A673 (cell line): ENCODE results near the gene XYLT1. TPM values are rescaled to one million over a fixed set of nuclear protein-coding genes. Genes with fewer than 3 reads are reported as not detected.

Experiments
- BruUV-seq: library from RNA; stranded (reverse); fragments of 400-500 nt; replicated peaks from 2 replicates; lab custom pipeline; 2021; lab: Mats Ljungman, UMichigan
- CTCF ChIA-PET: fragments of 300-600 bp; sonication (Branson Sonifier 250); formaldehyde crosslinking; loops from one replicate; lab custom pipeline; 2022; ENCODE audit warnings: antibody characterized with exemption; lab: Charles Lee
- POLR2A ChIA-PET: fragments of 300-600 bp; sonication (Branson Sonifier 250); formaldehyde crosslinking; loops from one replicate; lab custom pipeline; 2022; ENCODE audit warnings: antibody characterized with exemption; ENCODE audit not compliant: low non-redundant PET; lab: Charles Lee
- DNase-seq: peaks from one replicate; pipeline ENCODE4 v3.0.0-alpha.2; 2015; ENCODE audit warnings: low spot score
- H3K27ac ChIP-seq: fragments of 200-600 bp; sonication (generic); 2 replicates; pipeline ENCODE4 v1.5.1; 2016; ENCODE audit warnings: mixed run types, low read depth, mild to moderate bottlenecking, mixed read lengths, antibody characterized with exemption, low read length; ENCODE audit not compliant: poor library complexity, severe bottlenecking
- H3K27me3 ChIP-seq: fragments of 200-600 bp; sonication (generic); replicated peaks from 2 replicates; pipeline ENCODE4 v1.6.1; 2017; ENCODE audit warnings: mixed run types, low read depth, mild to moderate bottlenecking, mixed read lengths, antibody characterized with exemption, low read length; ENCODE audit not compliant: insufficient read depth, poor library complexity
- H3K36me3 ChIP-seq: fragments of 200-600 bp; sonication (generic); 2 replicates; pipeline ENCODE4 v1.6.1; 2016; ENCODE audit warnings: mixed run types, mild to moderate bottlenecking, mixed read lengths, antibody characterized with exemption, low read length; ENCODE audit not compliant: insufficient read depth, poor library complexity, severe bottlenecking
- H3K4me1 ChIP-seq: fragments of 200-600 bp; sonication (generic); 2 replicates; pipeline ENCODE4 v1.6.1; 2017; ENCODE audit warnings: mixed run types, mild to moderate bottlenecking, mixed read lengths, antibody characterized with exemption, low read length; ENCODE audit not compliant: insufficient read depth, poor library complexity, severe bottlenecking
- H3K4me3 ChIP-seq: fragments of 200-600 bp; sonication (generic); 2 replicates; pipeline ENCODE4 v1.5.1; 2016; ENCODE audit warnings: low read depth, mixed run types, mild to moderate bottlenecking, mixed read lengths, low read length; ENCODE audit not compliant: poor library complexity, severe bottlenecking
- H3K9me3 ChIP-seq: fragments of 200-600 bp; sonication (generic); 2 replicates; pipeline ENCODE4 v1.6.1; 2016; ENCODE audit warnings: mixed run types, low read depth, mild to moderate bottlenecking, mixed read lengths, antibody characterized with exemption, low read length; ENCODE audit not compliant: poor library complexity, severe bottlenecking
- CTCF ChIP-seq: fragments of 300-800, 200-600 bp; sonication (generic); conservative IDR thresholded peaks from 2 replicates; pipeline ENCODE4 v1.5.1; 2017; ENCODE audit warnings: low read depth, mild to moderate bottlenecking, antibody characterized with exemption, low read length, moderate library complexity, mixed read lengths
- EZH2 ChIP-seq: fragments of 200-600 bp; sonication (generic); IDR thresholded peaks from 2 replicates; pipeline ENCODE4 v1.6.1; 2017; ENCODE audit warnings: borderline replicate concordance, low read depth, mild to moderate bottlenecking, mixed read lengths, antibody characterized with exemption, low read length; ENCODE audit not compliant: poor library complexity, severe bottlenecking
- intact Hi-C: fragments of 100-400 bp; cut with micrococcal nuclease; formaldehyde crosslinking; loops from one replicate; pipeline ENCODE4 v1.10.0; 2022; ENCODE audit not compliant: unreplicated experiment
- total RNA-seq: library from RNA; stranded (reverse); gene quantifications from 2 replicates; pipeline ENCODE4 v1.2.3, GENCODE V29; 2021

The XYLT1 gene
- total RNA-seq, 1 experiment from 2014 or later, result 0.64 TPM

- no TSS peak for BruUV-seq
- no peaks in the 10 kb centered on the region for H3K4me1 ChIP-seq
- H3K4me3 ChIP-seq, result no peak overlapping the region
- DNase-seq, result no peak
- ChIA-PET POLR2A (no interaction called here), CTCF (no interaction called here)
- intact Hi-C loops, result no loop called here
- H3K27me3 ChIP-seq, result no peaks in the 10 kb centered on the region
- no peak for TF ChIP-seq EZH2
- no peak for TF ChIP-seq CTCF
- H3K27ac ChIP-seq, result no peak overlapping the region
- H3K9me3 ChIP-seq, result no peaks in the 10 kb centered on the region
- H3K36me3 ChIP-seq, result no peaks in the 10 kb centered on the region
These were observed 40.6 kb upstream of the XYLT1 start for GRCh38 chr16:17511340-17511739.

- TF ChIP-seq EZH2, result no peak
- no peak for TF ChIP-seq CTCF
- CTCF ChIA-PET, result no interaction called here
- no peaks in the 10 kb centered on the region for H3K27me3 ChIP-seq
- POLR2A ChIA-PET, result no interaction called here
- no peak overlapping the region for H3K4me3 ChIP-seq
- DNase-seq, result no peak
- intact Hi-C loops, result no loop called here
- no TSS peak for BruUV-seq
- H3K4me1 ChIP-seq, result no peaks in the 10 kb centered on the region
- H3K27ac ChIP-seq, result no peak overlapping the region
- H3K36me3 ChIP-seq, result no peaks in the 10 kb centered on the region
- H3K9me3 ChIP-seq, result no peaks in the 10 kb centered on the region
These were observed 39.8 kb upstream of the XYLT1 start for GRCh38 chr16:17510567-17510966.

GRCh38 chr16:17509194-17509593 lies 38.4 kb upstream of the XYLT1 start:
- DNase-seq, result no peak
- Histone ChIP-seq H3K9me3 (no peaks in the 10 kb centered on the region), H3K27ac (no peak overlapping the region), H3K27me3 (no peaks in the 10 kb centered on the region), H3K4me1 (no peaks in the 10 kb centered on the region), H3K4me3 (no peak overlapping the region), H3K36me3 (no peaks in the 10 kb centered on the region)
- ChIA-PET POLR2A (no interaction called here), CTCF (no interaction called here)
- intact Hi-C loops, result no loop called here
- no TSS peak for BruUV-seq
- no peak for TF ChIP-seq CTCF
- no peak for TF ChIP-seq EZH2
